ENCODE measurements around the gene HDAC6. TPM values are rescaled to one million over a fixed set of nuclear protein-coding genes. Genes with fewer than 3 reads are reported as not detected.
"Not testable (repeated sequence)": the region's sequence is repeated elsewhere in the genome, so short reads cannot be mapped to it uniquely, and the experiment has no call there.

HDAC6 gene
- total RNA-seq, 1 experiment from 2014 or later: 25.1 TPM

- Histone ChIP-seq H3K36me3 (ENCODE audit: insufficient read depth, low read length) (no peaks in the 10 kb centered on the region), H3K79me2 (ENCODE audit: low read length) (no peaks in the 10 kb centered on the region), H3K4me2 (ENCODE audit: low read depth, low read length, poor library complexity, severe bottlenecking) (no peak overlapping the region), H2AFZ (ENCODE audit: low read length) (no peak overlapping the region), H3K9me2 (replicated peaks; ENCODE audit: insufficient read depth, low read length) (no peaks in the 10 kb centered on the region), H3K9ac (ENCODE audit: low read length) (no peak overlapping the region), H3K4me3 (ENCODE audit: low read length) (no peak overlapping the region), H3K27me3 (ENCODE audit: low read length) (no peaks in the 10 kb centered on the region), H4K20me1 (ENCODE audit: insufficient read depth, low read depth, low read length) (no peaks in the 10 kb centered on the region), H3K9me3 (ENCODE audit: low read length) (no peaks in the 10 kb centered on the region), H3K4me1 (ENCODE audit: low read length) (no peaks in the 10 kb centered on the region), H3K27ac (ENCODE audit: low read length) (no peak overlapping the region)
- no peak for DNase-seq
These were observed 11.8 kb downstream of the HDAC6 start for GRCh38 chrX:48813644-48814043.

DNA sequence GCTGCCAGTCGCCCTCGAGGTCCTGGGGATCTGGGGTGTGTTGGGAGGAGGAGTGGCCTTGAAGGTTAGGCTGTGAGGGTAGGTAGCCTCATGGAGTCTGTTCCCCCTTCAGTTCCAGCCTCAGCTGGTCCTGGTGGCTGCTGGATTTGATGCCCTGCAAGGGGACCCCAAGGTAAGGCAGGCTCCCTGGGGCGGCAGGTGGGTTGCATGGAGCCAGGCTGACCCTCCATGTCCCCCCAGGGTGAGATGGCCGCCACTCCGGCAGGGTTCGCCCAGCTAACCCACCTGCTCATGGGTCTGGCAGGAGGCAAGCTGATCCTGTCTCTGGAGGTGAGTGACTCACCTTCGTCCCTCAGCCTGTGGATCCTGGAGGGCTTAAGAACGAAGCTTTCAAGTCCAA is 12.9 kb downstream of the HDAC6 start:
- Histone ChIP-seq H3K36me3 (ENCODE audit: insufficient read depth, low read length) (no peaks in the 10 kb centered on the region), H3K9me2 (replicated peaks; ENCODE audit: insufficient read depth, low read length) (no peaks in the 10 kb centered on the region), H4K20me1 (ENCODE audit: insufficient read depth, low read depth, low read length) (no peaks in the 10 kb centered on the region), H3K27ac (ENCODE audit: low read length) (no peak overlapping the region), H3K79me2 (ENCODE audit: low read length) (no peaks in the 10 kb centered on the region), H2AFZ (ENCODE audit: low read length) (no peak overlapping the region), H3K4me1 (ENCODE audit: low read length) (no peaks in the 10 kb centered on the region), H3K4me3 (ENCODE audit: low read length) (no peak overlapping the region), H3K27me3 (ENCODE audit: low read length) (no peaks in the 10 kb centered on the region), H3K9ac (ENCODE audit: low read length) (no peak overlapping the region), H3K4me2 (ENCODE audit: low read depth, low read length, poor library complexity, severe bottlenecking) (no peak overlapping the region), H3K9me3 (ENCODE audit: low read length) (no peaks in the 10 kb centered on the region)
- no peak for DNase-seq

- no peak overlapping the region for H3K9ac ChIP-seq (ENCODE audit: low read length)
- H3K4me2 ChIP-seq (ENCODE audit: low read depth, low read length, poor library complexity, severe bottlenecking): no peak overlapping the region
- H3K27me3 ChIP-seq (ENCODE audit: low read length): no peaks in the 10 kb centered on the region
- no peak overlapping the region for H2AFZ ChIP-seq (ENCODE audit: low read length)
- no peaks in the 10 kb centered on the region for H3K4me1 ChIP-seq (ENCODE audit: low read length)
- no peaks in the 10 kb centered on the region for H3K79me2 ChIP-seq (ENCODE audit: low read length)
- H3K36me3 ChIP-seq (ENCODE audit: insufficient read depth, low read length): no peaks in the 10 kb centered on the region
- H4K20me1 ChIP-seq (ENCODE audit: insufficient read depth, low read depth, low read length): no peaks in the 10 kb centered on the region
- H3K9me3 ChIP-seq (ENCODE audit: low read length): no peaks in the 10 kb centered on the region
- H3K9me2 ChIP-seq (replicated peaks; ENCODE audit: insufficient read depth, low read length): no peaks in the 10 kb centered on the region
- DNase-seq: no peak
- H3K27ac ChIP-seq (ENCODE audit: low read length): no peak overlapping the region
- no peak overlapping the region for H3K4me3 ChIP-seq (ENCODE audit: low read length)
These were observed 13.4 kb downstream of the HDAC6 start for GRCh38 chrX:48815266-48815665.

DNA sequence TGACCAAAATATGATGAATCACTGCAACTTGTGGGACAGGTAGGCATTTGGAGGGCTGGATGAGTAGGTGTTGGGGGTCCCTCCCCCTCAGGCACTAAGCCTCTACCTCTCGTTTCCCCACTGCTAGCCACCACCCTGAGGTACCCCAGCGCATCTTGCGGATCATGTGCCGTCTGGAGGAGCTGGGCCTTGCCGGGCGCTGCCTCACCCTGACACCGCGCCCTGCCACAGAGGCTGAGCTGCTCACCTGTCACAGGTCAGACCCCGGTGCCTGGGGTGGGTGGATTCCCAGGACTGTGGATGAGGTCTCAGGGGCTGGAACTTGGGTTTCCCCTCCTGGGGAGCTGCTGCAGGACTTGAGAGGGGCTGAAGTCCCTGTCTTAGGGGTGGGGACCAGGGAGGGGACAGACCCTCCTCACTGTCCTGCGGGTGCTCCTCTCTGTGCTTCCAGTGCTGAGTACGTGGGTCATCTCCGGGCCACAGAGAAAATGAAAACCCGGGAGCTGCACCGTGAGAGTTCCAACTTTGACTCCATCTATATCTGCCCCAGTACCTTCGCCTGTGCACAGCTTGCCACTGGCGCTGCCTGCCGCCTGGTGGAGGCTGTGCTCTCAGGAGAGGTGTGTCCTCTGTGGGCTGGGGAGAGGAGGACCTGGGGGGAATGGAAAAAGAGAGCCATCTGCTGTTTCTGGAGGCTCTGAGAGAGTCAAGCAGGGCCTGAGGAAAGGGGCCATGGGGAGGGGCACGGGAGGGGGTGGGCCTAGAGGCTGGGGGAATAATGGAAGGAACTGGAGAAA is 14.3 kb downstream of the HDAC6 start:
- H4K20me1 ChIP-seq (ENCODE audit: insufficient read depth, low read depth, low read length): no peaks in the 10 kb centered on the region
- H3K4me2 ChIP-seq (ENCODE audit: low read depth, low read length, poor library complexity, severe bottlenecking): no peak overlapping the region
- H3K9me3 ChIP-seq (ENCODE audit: low read length): no peaks in the 10 kb centered on the region
- H3K27me3 ChIP-seq (ENCODE audit: low read length): no peaks in the 10 kb centered on the region
- no peaks in the 10 kb centered on the region for H3K79me2 ChIP-seq (ENCODE audit: low read length)
- H3K4me3 ChIP-seq (ENCODE audit: low read length): no peak overlapping the region
- no peaks in the 10 kb centered on the region for H3K36me3 ChIP-seq (ENCODE audit: insufficient read depth, low read length)
- H3K27ac ChIP-seq (ENCODE audit: low read length): no peak overlapping the region
- no peak overlapping the region for H2AFZ ChIP-seq (ENCODE audit: low read length)
- DNase-seq: no peak
- H3K9me2 ChIP-seq (replicated peaks; ENCODE audit: insufficient read depth, low read length): no peaks in the 10 kb centered on the region
- no peak overlapping the region for H3K9ac ChIP-seq (ENCODE audit: low read length)
- H3K4me1 ChIP-seq (ENCODE audit: low read length): no peaks in the 10 kb centered on the region

DNA sequence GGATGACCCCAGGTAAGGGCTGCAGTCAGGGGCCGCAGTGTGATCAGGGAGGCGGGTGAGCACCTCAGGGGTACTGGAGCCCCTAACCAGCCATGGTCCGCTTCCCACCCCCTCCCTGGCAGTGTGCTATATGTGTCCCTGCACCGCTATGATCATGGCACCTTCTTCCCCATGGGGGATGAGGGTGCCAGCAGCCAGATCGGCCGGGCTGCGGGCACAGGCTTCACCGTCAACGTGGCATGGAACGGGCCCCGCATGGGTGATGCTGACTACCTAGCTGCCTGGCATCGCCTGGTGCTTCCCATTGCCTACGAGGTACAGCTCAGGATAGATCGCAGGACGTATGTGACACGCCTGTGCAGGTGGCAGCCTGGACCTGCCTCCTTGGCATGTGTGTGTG is 16.2 kb downstream of the HDAC6 start:
- no peak overlapping the region for H3K9ac ChIP-seq (ENCODE audit: low read length)
- no peaks in the 10 kb centered on the region for H3K27me3 ChIP-seq (ENCODE audit: low read length)
- H3K27ac ChIP-seq (ENCODE audit: low read length): no peak overlapping the region
- no peaks in the 10 kb centered on the region for H3K36me3 ChIP-seq (ENCODE audit: insufficient read depth, low read length)
- H3K4me2 ChIP-seq (ENCODE audit: low read depth, low read length, poor library complexity, severe bottlenecking): no peak overlapping the region
- no peak overlapping the region for H2AFZ ChIP-seq (ENCODE audit: low read length)
- H3K4me1 ChIP-seq (ENCODE audit: low read length): no peaks in the 10 kb centered on the region
- H3K9me2 ChIP-seq (replicated peaks; ENCODE audit: insufficient read depth, low read length): no peaks in the 10 kb centered on the region
- H4K20me1 ChIP-seq (ENCODE audit: insufficient read depth, low read depth, low read length): no peaks in the 10 kb centered on the region
- no peak overlapping the region for H3K4me3 ChIP-seq (ENCODE audit: low read length)
- DNase-seq: no peak
- no peaks in the 10 kb centered on the region for H3K9me3 ChIP-seq (ENCODE audit: low read length)
- no peaks in the 10 kb centered on the region for H3K79me2 ChIP-seq (ENCODE audit: low read length)

DNA sequence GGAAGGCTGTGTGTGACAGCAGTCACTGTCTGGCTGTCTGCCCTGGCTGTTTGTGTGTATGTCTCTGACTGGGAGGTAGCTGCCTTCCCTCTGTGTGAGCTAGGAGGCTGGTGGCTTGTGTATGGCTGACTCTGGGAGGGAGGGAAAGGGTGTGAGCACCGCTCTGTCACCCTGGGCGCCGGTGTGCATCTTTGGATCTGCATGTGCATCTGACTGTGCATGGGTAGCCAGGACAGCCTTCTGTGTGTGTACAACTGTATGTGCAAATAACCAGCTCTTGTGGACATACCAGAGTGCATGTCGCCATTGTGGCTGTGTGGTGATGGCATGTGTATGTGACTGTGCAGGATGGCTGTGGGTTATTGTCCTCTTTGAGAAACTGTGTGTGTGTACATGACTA is 17.0 kb downstream of the HDAC6 start:
- H3K9ac ChIP-seq (ENCODE audit: low read length): no peak overlapping the region
- no peaks in the 10 kb centered on the region for H3K36me3 ChIP-seq (ENCODE audit: insufficient read depth, low read length)
- DNase-seq: no peak
- H3K9me2 ChIP-seq (replicated peaks; ENCODE audit: insufficient read depth, low read length): no peaks in the 10 kb centered on the region
- H3K4me1 ChIP-seq (ENCODE audit: low read length): no peaks in the 10 kb centered on the region
- H3K9me3 ChIP-seq (ENCODE audit: low read length): no peaks in the 10 kb centered on the region
- no peak overlapping the region for H3K4me2 ChIP-seq (ENCODE audit: low read depth, low read length, poor library complexity, severe bottlenecking)
- no peak overlapping the region for H3K4me3 ChIP-seq (ENCODE audit: low read length)
- H3K27me3 ChIP-seq (ENCODE audit: low read length): no peaks in the 10 kb centered on the region
- no peaks in the 10 kb centered on the region for H4K20me1 ChIP-seq (ENCODE audit: insufficient read depth, low read depth, low read length)
- no peak overlapping the region for H2AFZ ChIP-seq (ENCODE audit: low read length)
- no peak overlapping the region for H3K27ac ChIP-seq (ENCODE audit: low read length)
- H3K79me2 ChIP-seq (ENCODE audit: low read length): no peaks in the 10 kb centered on the region

- not testable (repeated sequence) for H3K9ac ChIP-seq (ENCODE audit: low read length); H2AFZ ChIP-seq (ENCODE audit: low read length); H4K20me1 ChIP-seq (ENCODE audit: insufficient read depth, low read depth, low read length); H3K36me3 ChIP-seq (ENCODE audit: insufficient read depth, low read length); DNase-seq; H3K4me1 ChIP-seq (ENCODE audit: low read length); H3K27ac ChIP-seq (ENCODE audit: low read length); H3K4me3 ChIP-seq (ENCODE audit: low read length); H3K4me2 ChIP-seq (ENCODE audit: low read depth, low read length, poor library complexity, severe bottlenecking); H3K79me2 ChIP-seq (ENCODE audit: low read length); H3K9me3 ChIP-seq (ENCODE audit: low read length); H3K9me2 ChIP-seq (replicated peaks; ENCODE audit: insufficient read depth, low read length); H3K27me3 ChIP-seq (ENCODE audit: low read length)
These were observed 17.5 kb downstream of the HDAC6 start for GRCh38 chrX:48819394-48819793.

DNA sequence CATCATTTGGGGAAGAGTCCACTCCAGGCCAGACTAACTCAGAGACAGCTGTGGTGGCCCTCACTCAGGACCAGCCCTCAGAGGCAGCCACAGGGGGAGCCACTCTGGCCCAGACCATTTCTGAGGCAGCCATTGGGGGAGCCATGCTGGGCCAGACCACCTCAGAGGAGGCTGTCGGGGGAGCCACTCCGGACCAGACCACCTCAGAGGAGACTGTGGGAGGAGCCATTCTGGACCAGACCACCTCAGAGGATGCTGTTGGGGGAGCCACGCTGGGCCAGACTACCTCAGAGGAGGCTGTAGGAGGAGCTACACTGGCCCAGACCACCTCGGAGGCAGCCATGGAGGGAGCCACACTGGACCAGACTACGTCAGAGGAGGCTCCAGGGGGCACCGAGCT is 21.2 kb downstream of the HDAC6 start:
- no peaks in the 10 kb centered on the region for H4K20me1 ChIP-seq (ENCODE audit: insufficient read depth, low read depth, low read length)
- H3K4me3 ChIP-seq (ENCODE audit: low read length): no peak overlapping the region
- no peaks in the 10 kb centered on the region for H3K79me2 ChIP-seq (ENCODE audit: low read length)
- no peaks in the 10 kb centered on the region for H3K27me3 ChIP-seq (ENCODE audit: low read length)
- DNase-seq: no peak
- H2AFZ ChIP-seq (ENCODE audit: low read length): no peak overlapping the region
- H3K9me2 ChIP-seq (replicated peaks; ENCODE audit: insufficient read depth, low read length): no peaks in the 10 kb centered on the region
- no peak overlapping the region for H3K27ac ChIP-seq (ENCODE audit: low read length)
- H3K36me3 ChIP-seq (ENCODE audit: insufficient read depth, low read length): no peaks in the 10 kb centered on the region
- H3K4me1 ChIP-seq (ENCODE audit: low read length): no peaks in the 10 kb centered on the region
- H3K9me3 ChIP-seq (ENCODE audit: low read length): no peaks in the 10 kb centered on the region
- no peak overlapping the region for H3K9ac ChIP-seq (ENCODE audit: low read length)
- no peak overlapping the region for H3K4me2 ChIP-seq (ENCODE audit: low read depth, low read length, poor library complexity, severe bottlenecking)

All from Karpas-422 (cell line).